Right lobe of liver (tissue), 4 donors: Measurements from ENCODE around the gene KCNG3.

Source experiments
- POLR2A ChIP-seq: fragments of 450-650 bp; IDR thresholded peaks from one replicate; pipeline ENCODE4 v1.6.1; 2017; ENCODE audit warnings: antibody characterized with exemption, mild to moderate bottlenecking
- TF ChIP-seq, protein P1 (sequence below), 4 donors: fragments of 200-600 bp in 3 of 4; fragments of 450-650 bp in 1 of 4; IDR thresholded peaks; one replicate each; pipeline versions ENCODE4 v1.5.1 to v1.8.0; 2016 to 2022; ENCODE audit warnings: antibody characterized with exemption in 4 of 4, mild to moderate bottlenecking in 2 of 4
- donor health status: DM: no; HTN: no; CAD: no.
- donor health status: DM: no; HTN: no; CAD: no.
- donor health status: DM: no; HTN: yes; CAD: no.

- TF ChIP-seq, protein P1, sequence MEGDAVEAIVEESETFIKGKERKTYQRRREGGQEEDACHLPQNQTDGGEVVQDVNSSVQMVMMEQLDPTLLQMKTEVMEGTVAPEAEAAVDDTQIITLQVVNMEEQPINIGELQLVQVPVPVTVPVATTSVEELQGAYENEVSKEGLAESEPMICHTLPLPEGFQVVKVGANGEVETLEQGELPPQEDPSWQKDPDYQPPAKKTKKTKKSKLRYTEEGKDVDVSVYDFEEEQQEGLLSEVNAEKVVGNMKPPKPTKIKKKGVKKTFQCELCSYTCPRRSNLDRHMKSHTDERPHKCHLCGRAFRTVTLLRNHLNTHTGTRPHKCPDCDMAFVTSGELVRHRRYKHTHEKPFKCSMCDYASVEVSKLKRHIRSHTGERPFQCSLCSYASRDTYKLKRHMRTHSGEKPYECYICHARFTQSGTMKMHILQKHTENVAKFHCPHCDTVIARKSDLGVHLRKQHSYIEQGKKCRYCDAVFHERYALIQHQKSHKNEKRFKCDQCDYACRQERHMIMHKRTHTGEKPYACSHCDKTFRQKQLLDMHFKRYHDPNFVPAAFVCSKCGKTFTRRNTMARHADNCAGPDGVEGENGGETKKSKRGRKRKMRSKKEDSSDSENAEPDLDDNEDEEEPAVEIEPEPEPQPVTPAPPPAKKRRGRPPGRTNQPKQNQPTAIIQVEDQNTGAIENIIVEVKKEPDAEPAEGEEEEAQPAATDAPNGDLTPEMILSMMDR (IDR thresholded peaks at IDR 0.05), result no peak
- no peak for TF ChIP-seq POLR2A
Observed at GRCh38 chr2:42424033-42424432, 69.7 kb downstream of the KCNG3 start.
